ENCODE measurements around the gene NOM1. TPM values are rescaled to one million over a fixed set of nuclear protein-coding genes. Genes with fewer than 3 reads are reported as not detected.

NOM1 gene
- total and polyA plus RNA-seq, 2 experiments from 2014 or later, result 17.7 to 36.5 TPM

DNA sequence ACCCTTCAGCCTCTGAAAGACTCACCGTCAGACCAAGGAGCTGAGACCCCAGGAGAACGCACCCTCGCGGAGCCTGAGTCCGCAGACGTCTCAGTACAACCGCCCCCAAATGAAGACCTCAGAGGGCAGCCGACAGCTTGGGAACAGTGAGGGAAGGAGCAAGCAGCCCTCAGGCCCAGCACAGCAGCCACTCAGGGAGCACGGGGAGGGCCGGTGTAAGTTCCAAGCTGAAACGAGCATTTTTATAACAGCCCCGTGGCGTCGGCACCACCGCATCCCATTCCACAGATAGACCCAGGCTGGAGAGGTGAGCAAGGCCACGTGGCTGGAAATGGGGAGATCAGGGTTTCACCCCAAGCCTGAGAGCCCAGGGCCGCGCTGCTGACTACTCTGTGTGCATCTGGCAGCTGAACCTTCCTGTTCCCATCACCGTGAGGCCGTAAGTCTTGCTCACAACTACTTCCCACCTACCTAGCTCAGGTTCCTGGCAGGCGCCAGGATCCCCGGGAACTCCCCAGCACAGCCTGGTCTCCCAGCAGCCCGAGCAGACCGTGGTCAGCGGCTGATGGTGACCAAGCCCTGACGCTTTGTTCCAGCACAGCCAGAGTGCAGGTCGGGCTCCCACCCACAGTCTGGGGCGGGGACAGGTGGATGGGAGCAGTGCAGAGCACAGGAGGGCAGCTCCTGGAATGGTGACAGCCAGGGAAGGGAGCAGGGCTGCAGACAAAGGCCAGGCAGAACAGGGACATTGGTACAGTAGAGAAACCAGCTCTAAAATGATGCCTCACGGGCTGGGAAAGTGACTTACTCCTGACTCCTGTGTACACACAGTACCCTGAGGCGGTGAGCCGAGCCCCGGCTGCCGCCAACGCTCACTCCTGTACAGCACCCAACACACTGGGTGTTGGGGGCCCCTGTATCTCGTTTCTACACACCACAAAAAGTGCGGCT lies 6.1 kb upstream of the NOM1 start:
- H3K36me3 ChIP-seq (ENCODE audit: insufficient read depth), result no peaks in the 10 kb centered on the region
- peaks cover 21% of the 10 kb centered on the region for H3K9me3 Mint-ChIP-seq
- no peaks in the 10 kb centered on the region for H3F3A ChIP-seq (replicated peaks; ENCODE audit: low read depth)
- H3K4me1 Mint-ChIP-seq, result peaks cover 12% of the 10 kb centered on the region
- H3K79me2 ChIP-seq (replicated peaks; ENCODE audit: insufficient read depth), result no peaks in the 10 kb centered on the region
- H3K27ac ChIP-seq (ENCODE audit: low read depth), result no peak overlapping the region
- H3K9me2 ChIP-seq (ENCODE audit: insufficient read depth), result no peaks in the 10 kb centered on the region
- peaks cover 7% of the 10 kb centered on the region for H3K4me1 ChIP-seq (ENCODE audit: insufficient read depth)
- H3K27me3 Mint-ChIP-seq (ENCODE audit: insufficient read depth, low read depth, poor library complexity), result peaks cover 12% of the 10 kb centered on the region
- ATAC-seq, result peak; percentile 61
- TF ChIP-seq, protein P1, sequence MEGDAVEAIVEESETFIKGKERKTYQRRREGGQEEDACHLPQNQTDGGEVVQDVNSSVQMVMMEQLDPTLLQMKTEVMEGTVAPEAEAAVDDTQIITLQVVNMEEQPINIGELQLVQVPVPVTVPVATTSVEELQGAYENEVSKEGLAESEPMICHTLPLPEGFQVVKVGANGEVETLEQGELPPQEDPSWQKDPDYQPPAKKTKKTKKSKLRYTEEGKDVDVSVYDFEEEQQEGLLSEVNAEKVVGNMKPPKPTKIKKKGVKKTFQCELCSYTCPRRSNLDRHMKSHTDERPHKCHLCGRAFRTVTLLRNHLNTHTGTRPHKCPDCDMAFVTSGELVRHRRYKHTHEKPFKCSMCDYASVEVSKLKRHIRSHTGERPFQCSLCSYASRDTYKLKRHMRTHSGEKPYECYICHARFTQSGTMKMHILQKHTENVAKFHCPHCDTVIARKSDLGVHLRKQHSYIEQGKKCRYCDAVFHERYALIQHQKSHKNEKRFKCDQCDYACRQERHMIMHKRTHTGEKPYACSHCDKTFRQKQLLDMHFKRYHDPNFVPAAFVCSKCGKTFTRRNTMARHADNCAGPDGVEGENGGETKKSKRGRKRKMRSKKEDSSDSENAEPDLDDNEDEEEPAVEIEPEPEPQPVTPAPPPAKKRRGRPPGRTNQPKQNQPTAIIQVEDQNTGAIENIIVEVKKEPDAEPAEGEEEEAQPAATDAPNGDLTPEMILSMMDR (conservative IDR thresholded peaks at IDR 0.05; ENCODE audit: low read depth in 2 of 2), result no peak
- TF ChIP-seq JUNB (IDR thresholded peaks at IDR 0.05; ENCODE audit: unreplicated experiment) (no peak), ZNF331 (CRISPR knock-in tag; IDR thresholded peaks at IDR 0.05; ENCODE audit: low read depth) (no peak), POLR2AphosphoS5 (IDR thresholded peaks at IDR 0.05; ENCODE audit: low read depth) (no peak), STAT1 (IDR thresholded peaks at IDR 0.05; ENCODE audit: unreplicated experiment) (no peak), EZH2 (IDR thresholded peaks at IDR 0.05; ENCODE audit: low read depth, unreplicated experiment) (no peak), EZH2phosphoT487 (IDR thresholded peaks at IDR 0.05; ENCODE audit: unreplicated experiment) (no peak), NANOG (IDR thresholded peaks at IDR 0.05; ENCODE audit: borderline replicate concordance) (no peak), ZNF114 (CRISPR knock-in tag; IDR thresholded peaks at IDR 0.05) (no peak), CREB1 (CRISPR knock-in tag; IDR thresholded peaks at IDR 0.05; ENCODE audit: low read depth) (no peak)
- TF ChIP-seq, protein P2, sequence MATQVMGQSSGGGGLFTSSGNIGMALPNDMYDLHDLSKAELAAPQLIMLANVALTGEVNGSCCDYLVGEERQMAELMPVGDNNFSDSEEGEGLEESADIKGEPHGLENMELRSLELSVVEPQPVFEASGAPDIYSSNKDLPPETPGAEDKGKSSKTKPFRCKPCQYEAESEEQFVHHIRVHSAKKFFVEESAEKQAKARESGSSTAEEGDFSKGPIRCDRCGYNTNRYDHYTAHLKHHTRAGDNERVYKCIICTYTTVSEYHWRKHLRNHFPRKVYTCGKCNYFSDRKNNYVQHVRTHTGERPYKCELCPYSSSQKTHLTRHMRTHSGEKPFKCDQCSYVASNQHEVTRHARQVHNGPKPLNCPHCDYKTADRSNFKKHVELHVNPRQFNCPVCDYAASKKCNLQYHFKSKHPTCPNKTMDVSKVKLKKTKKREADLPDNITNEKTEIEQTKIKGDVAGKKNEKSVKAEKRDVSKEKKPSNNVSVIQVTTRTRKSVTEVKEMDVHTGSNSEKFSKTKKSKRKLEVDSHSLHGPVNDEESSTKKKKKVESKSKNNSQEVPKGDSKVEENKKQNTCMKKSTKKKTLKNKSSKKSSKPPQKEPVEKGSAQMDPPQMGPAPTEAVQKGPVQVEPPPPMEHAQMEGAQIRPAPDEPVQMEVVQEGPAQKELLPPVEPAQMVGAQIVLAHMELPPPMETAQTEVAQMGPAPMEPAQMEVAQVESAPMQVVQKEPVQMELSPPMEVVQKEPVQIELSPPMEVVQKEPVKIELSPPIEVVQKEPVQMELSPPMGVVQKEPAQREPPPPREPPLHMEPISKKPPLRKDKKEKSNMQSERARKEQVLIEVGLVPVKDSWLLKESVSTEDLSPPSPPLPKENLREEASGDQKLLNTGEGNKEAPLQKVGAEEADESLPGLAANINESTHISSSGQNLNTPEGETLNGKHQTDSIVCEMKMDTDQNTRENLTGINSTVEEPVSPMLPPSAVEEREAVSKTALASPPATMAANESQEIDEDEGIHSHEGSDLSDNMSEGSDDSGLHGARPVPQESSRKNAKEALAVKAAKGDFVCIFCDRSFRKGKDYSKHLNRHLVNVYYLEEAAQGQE (IDR thresholded peaks at IDR 0.05; ENCODE audit: unreplicated experiment), result no peak
- TF ChIP-seq, protein P3, sequence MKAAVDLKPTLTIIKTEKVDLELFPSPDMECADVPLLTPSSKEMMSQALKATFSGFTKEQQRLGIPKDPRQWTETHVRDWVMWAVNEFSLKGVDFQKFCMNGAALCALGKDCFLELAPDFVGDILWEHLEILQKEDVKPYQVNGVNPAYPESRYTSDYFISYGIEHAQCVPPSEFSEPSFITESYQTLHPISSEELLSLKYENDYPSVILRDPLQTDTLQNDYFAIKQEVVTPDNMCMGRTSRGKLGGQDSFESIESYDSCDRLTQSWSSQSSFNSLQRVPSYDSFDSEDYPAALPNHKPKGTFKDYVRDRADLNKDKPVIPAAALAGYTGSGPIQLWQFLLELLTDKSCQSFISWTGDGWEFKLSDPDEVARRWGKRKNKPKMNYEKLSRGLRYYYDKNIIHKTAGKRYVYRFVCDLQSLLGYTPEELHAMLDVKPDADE (IDR thresholded peaks at IDR 0.05), result no peak
- TF ChIP-seq, protein P4, sequence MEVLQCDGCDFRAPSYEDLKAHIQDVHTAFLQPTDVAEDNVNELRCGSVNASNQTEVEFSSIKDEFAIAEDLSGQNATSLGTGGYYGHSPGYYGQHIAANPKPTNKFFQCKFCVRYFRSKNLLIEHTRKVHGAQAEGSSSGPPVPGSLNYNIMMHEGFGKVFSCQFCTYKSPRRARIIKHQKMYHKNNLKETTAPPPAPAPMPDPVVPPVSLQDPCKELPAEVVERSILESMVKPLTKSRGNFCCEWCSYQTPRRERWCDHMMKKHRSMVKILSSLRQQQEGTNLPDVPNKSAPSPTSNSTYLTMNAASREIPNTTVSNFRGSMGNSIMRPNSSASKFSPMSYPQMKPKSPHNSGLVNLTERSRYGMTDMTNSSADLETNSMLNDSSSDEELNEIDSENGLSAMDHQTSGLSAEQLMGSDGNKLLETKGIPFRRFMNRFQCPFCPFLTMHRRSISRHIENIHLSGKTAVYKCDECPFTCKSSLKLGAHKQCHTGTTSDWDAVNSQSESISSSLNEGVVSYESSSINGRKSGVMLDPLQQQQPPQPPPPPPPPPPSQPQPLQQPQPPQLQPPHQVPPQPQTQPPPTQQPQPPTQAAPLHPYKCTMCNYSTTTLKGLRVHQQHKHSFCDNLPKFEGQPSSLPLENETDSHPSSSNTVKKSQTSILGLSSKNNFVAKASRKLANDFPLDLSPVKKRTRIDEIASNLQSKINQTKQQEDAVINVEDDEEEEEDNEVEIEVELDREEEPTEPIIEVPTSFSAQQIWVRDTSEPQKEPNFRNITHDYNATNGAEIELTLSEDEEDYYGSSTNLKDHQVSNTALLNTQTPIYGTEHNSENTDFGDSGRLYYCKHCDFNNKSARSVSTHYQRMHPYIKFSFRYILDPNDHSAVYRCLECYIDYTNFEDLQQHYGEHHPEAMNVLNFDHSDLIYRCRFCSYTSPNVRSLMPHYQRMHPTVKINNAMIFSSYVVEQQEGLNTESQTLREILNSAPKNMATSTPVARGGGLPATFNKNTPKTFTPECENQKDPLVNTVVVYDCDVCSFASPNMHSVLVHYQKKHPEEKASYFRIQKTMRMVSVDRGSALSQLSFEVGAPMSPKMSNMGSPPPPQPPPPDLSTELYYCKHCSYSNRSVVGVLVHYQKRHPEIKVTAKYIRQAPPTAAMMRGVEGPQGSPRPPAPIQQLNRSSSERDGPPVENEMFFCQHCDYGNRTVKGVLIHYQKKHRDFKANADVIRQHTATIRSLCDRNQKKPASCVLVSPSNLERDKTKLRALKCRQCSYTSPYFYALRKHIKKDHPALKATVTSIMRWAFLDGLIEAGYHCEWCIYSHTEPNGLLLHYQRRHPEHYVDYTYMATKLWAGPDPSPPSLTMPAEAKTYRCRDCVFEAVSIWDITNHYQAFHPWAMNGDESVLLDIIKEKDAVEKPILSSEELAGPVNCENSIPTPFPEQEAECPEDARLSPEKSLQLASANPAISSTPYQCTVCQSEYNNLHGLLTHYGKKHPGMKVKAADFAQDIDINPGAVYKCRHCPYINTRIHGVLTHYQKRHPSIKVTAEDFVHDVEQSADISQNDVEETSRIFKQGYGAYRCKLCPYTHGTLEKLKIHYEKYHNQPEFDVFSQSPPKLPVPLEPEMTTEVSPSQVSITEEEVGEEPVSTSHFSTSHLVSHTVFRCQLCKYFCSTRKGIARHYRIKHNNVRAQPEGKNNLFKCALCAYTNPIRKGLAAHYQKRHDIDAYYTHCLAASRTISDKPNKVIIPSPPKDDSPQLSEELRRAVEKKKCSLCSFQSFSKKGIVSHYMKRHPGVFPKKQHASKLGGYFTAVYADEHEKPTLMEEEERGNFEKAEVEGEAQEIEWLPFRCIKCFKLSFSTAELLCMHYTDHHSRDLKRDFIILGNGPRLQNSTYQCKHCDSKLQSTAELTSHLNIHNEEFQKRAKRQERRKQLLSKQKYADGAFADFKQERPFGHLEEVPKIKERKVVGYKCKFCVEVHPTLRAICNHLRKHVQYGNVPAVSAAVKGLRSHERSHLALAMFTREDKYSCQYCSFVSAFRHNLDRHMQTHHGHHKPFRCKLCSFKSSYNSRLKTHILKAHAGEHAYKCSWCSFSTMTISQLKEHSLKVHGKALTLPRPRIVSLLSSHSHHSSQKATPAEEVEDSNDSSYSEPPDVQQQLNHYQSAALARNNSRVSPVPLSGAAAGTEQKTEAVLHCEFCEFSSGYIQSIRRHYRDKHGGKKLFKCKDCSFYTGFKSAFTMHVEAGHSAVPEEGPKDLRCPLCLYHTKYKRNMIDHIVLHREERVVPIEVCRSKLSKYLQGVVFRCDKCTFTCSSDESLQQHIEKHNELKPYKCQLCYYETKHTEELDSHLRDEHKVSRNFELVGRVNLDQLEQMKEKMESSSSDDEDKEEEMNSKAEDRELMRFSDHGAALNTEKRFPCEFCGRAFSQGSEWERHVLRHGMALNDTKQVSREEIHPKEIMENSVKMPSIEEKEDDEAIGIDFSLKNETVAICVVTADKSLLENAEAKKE (CRISPR knock-in tag; IDR thresholded peaks at IDR 0.05), result no peak
- peak; percentile 51 for DNase-seq (ENCODE audit: low spot score)
- H2AFZ ChIP-seq, result peak overlapping the region; percentile 97
- H3K4me3 ChIP-seq, result peak overlapping the region; percentile 23; the same call in 1 of the 2 replicates
- 0 out of 2 replicates have a peak overlapping the region, but pooled peaks have one; percentile 39 for H3K27ac Mint-ChIP-seq
- no peaks in the 10 kb centered on the region for H3K27me3 ChIP-seq (ENCODE audit: insufficient read depth)
- H3K4me3 Mint-ChIP-seq, result no peak overlapping the region
- peak overlapping the region; percentile 43; the same call in 1 of the 2 replicates for H3K4me2 ChIP-seq
- H3K36me3 Mint-ChIP-seq (ENCODE audit: low read depth), result peaks cover 13% of the 10 kb centered on the region
- no peaks in the 10 kb centered on the region for H4K20me1 ChIP-seq (replicated peaks; ENCODE audit: insufficient read depth)

All from GM23338 (cell line).